Measurements from ENCODE around the gene CBR4. TPM values are rescaled to one million over a fixed set of nuclear protein-coding genes. Genes with fewer than 3 reads are reported as not detected.
A peak's percentile ranks its signal among the peaks of the same experiment; 100 is the strongest.
"Not testable (repeated sequence)": the region's sequence is repeated elsewhere in the genome, so short reads cannot be mapped to it uniquely, and the experiment has no call there.

The CBR4 gene
- total and polyA plus RNA-seq, 8 donors: 7.2 to 17.0 (median 11.6) TPM

- H3K9me3 ChIP-seq: no peaks in the 10 kb centered on the region
- no peak overlapping the region for H3K4me3 ChIP-seq
- no peaks in the 10 kb centered on the region for H3K27me3 ChIP-seq
- TF ChIP-seq CTCF (IDR thresholded peaks at IDR 0.05): no peak
- no peak for FAIRE-seq
- no peaks in the 10 kb centered on the region for H3K36me3 ChIP-seq
- intact Hi-C loops (cut with DNase I): no loop called here
- DNase-seq: no peak
- no peak overlapping the region for H3K27ac ChIP-seq
- 84 to 86% methylated on average over 2 of the region's 2 CpGs for WGBS, 2 donors
- ATAC-seq: no peak
- H3K4me1 ChIP-seq: peaks cover 0 to 5% (median 0%) of the 10 kb centered on the region in 3 donors
These were observed 32.6 kb upstream of the CBR4 start for GRCh38 chr4:169042608-169043007.

DNA sequence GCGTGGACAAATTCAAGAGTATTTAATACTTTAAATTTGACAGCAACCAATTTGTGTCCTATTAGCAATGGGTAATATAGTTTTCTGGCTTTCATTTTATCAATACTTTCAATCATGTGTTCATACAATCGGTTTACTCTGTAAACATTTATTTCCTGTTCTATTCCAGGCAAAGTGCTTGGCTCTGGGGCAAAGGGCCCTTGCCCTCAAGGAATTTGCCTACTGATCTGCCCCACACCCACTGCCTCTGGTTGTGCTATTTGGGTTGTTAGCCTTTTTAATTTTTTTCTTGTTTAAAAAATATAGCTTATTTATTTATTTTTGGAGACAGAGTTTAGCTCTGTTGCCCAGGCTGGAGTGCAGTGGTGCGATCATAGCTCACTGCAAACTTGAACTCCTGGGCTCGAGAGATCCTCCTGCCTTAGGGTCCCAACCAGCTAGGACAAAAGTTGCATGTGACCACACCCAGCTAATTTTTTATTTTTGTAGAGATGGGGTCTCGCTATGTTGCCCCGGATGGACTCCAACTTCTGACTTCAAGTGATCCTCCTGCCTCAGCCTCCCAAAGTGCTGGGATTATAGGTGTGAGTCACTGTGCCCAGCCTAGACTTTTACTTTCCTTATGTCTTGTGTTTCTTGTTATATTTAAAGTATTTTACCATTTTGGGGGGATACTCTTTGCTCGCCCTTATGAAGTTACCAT, 30.7 kb upstream of the CBR4 start:
- intact Hi-C loops (cut with DNase I): no loop called here
- Histone ChIP-seq H3K4me3 (no peak overlapping the region), H3K36me3 (no peaks in the 10 kb centered on the region), H3K4me1 (peaks cover 0 to 5% (median 0%) of the 10 kb centered on the region in 3 donors), H3K27me3 (no peaks in the 10 kb centered on the region), H3K27ac (no peak overlapping the region), H3K9me3 (no peaks in the 10 kb centered on the region)
- ATAC-seq (peak in 3 of 4 donors; percentile 32 to 61 (median 41)), DNase-seq (no peak), FAIRE-seq (no peak)
- 82 to 83% methylated on average over 7 of the region's 7 CpGs for WGBS, 2 donors
- no peak for TF ChIP-seq CTCF (IDR thresholded peaks at IDR 0.05)

DNA sequence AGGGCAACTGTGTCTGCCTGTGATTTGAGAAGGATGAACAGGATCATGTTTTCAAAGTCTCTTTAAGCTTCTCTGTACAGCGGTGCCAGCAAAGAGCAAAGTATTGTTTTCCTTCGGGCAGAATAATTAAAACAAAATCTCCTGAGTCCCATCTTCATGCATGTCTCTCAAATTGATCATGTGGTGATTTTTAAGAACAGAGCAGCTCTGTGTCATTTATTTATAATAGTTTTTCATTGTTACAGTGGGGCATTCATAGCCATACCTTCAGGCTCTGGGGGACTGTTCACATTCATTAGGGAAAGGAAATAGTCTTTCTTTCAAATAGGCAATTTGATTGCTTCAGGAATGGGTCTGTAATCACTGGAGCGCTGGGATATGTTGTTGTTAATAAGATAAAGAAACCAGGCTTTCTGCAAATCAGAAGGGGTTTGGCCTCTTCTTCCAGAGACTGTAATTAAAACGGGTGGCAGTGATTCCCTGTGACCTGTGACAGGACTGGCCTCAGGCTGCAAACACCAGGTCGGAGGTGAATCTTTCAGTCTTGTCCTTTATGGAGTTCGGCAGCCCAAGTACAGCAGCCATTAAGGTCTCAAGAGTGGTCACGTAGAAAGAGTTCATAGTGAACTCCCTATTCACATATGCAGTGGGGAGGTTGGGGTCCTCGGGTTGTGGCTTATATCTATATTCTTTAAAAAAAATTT, 29.3 kb upstream of the CBR4 start:
- TF ChIP-seq CTCF (IDR thresholded peaks at IDR 0.05): no peak
- Histone ChIP-seq H3K4me3 (no peak overlapping the region), H3K36me3 (no peaks in the 10 kb centered on the region), H3K9me3 (no peaks in the 10 kb centered on the region), H3K4me1 (peaks cover 0 to 5% (median 0%) of the 10 kb centered on the region in 3 donors), H3K27ac (no peak overlapping the region), H3K27me3 (no peaks in the 10 kb centered on the region)
- intact Hi-C loops (cut with DNase I): no loop called here
- DNase-seq (no peak), ATAC-seq (no peak), FAIRE-seq (no peak)
- WGBS, 2 donors: 88 to 92% methylated on average over 8 of the region's 8 CpGs

DNA sequence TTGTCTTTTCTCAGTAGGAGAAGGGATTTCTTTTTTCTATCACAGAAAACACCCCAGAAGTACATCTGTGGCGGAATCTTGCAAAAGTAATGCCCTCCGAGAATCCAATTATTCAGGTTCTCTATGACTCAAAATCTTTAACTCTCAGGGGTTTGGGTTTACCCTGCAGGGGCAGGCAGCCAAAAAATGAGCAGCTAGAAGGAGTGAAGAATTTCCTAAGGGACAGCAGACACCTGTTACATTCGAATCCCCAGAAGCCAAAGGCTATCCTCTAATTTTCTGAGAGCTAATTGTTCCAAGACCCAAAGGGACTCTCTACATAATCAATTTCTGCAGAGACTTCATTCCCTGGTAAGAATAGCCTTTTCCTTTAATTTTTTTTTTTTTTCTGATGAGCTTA, 27.5 kb upstream of the CBR4 start:
- intact Hi-C loops (cut with DNase I): no loop called here
- no peak for FAIRE-seq
- Histone ChIP-seq H3K9me3 (no peaks in the 10 kb centered on the region), H3K4me3 (no peak overlapping the region), H3K27ac (no peak overlapping the region), H3K27me3 (no peaks in the 10 kb centered on the region), H3K4me1 (peaks cover 0 to 5% (median 0%) of the 10 kb centered on the region in 3 donors), H3K36me3 (no peaks in the 10 kb centered on the region)
- 84 to 86% methylated on average over 3 of the region's 3 CpGs for WGBS, 2 donors
- no peak for ATAC-seq
- no peak for TF ChIP-seq CTCF (IDR thresholded peaks at IDR 0.05)
- DNase-seq: no peak

GRCh38 chr4:169035871-169036620, 26.0 kb upstream of the CBR4 start:
- H3K27me3 ChIP-seq; H3K27ac ChIP-seq; DNase-seq; H3K9me3 ChIP-seq; H3K4me3 ChIP-seq; intact Hi-C loops (cut with DNase I); H3K36me3 ChIP-seq; FAIRE-seq; ATAC-seq; H3K4me1 ChIP-seq: not testable (repeated sequence)
- 96 to 99% methylated on average over 20 to 30 of the region's 35 CpGs for WGBS, 2 donors

Measured in pancreas (tissue), 10 donors.